Ishikawa (cell line): ENCODE data around the gene PLCL1.

Source experiments
- CEBPB ChIP-seq: IDR thresholded peaks from 2 replicates; pipeline ENCODE4 v1.6.1; 2012
- CREB1 ChIP-seq: IDR thresholded peaks from 2 replicates; pipeline ENCODE4 v1.6.1; 2012; ENCODE audit warnings: low read depth
- EGR1 ChIP-seq: IDR thresholded peaks from 2 replicates; pipeline ENCODE4 v1.6.1; 2012
- EP300 ChIP-seq: IDR thresholded peaks from 2 replicates; pipeline ENCODE4 v1.6.1; 2012; ENCODE audit warnings: borderline replicate concordance
- FOXM1 ChIP-seq: IDR thresholded peaks from 2 replicates; pipeline ENCODE4 v1.6.1; 2012; ENCODE audit warnings: low read depth, borderline replicate concordance
- NFIC ChIP-seq: IDR thresholded peaks from 2 replicates; pipeline ENCODE4 v1.6.1; 2012
- RAD21 ChIP-seq: IDR thresholded peaks from 2 replicates; pipeline ENCODE4 v1.6.1; 2012; ENCODE audit warnings: low read depth
- TAF1 ChIP-seq: IDR thresholded peaks from 2 replicates; pipeline ENCODE4 v1.6.1; 2012; ENCODE audit warnings: low read depth, mild to moderate bottlenecking
- TCF12 ChIP-seq: IDR thresholded peaks from 2 replicates; pipeline ENCODE4 v1.6.1; 2012; ENCODE audit warnings: low read depth
- TEAD4 ChIP-seq: IDR thresholded peaks from 2 replicates; pipeline ENCODE4 v1.6.1; 2012
- USF1 ChIP-seq: IDR thresholded peaks from 2 replicates; pipeline ENCODE4 v1.6.1; 2012
- YY1 ChIP-seq: IDR thresholded peaks from 2 replicates; pipeline ENCODE4 v1.6.1; 2012; ENCODE audit warnings: low read depth
- ZBTB7A ChIP-seq: IDR thresholded peaks from 2 replicates; pipeline ENCODE4 v1.6.1; 2012; ENCODE audit warnings: low read depth
- TF ChIP-seq, protein P1 (sequence below): IDR thresholded peaks from 2 replicates; pipeline ENCODE4 v1.6.1; 2012
- TF ChIP-seq, protein P2 (sequence below): IDR thresholded peaks from 2 replicates; pipeline ENCODE4 v1.6.1; 2012; ENCODE audit warnings: low read depth, mild to moderate bottlenecking

Gene PLCL1

GRCh38 chr2:197915548-197916265, 111.3 kb downstream of the PLCL1 start:
- no peak for TF ChIP-seq NFIC
- no peak for TF ChIP-seq USF1
- TF ChIP-seq YY1 = no peak
- TF ChIP-seq ZBTB7A = no peak
- TF ChIP-seq TEAD4 = no peak
- no peak for TF ChIP-seq CEBPB
- no peak for TF ChIP-seq EP300
- TF ChIP-seq CREB1 = no peak
- TF ChIP-seq, protein P1, sequence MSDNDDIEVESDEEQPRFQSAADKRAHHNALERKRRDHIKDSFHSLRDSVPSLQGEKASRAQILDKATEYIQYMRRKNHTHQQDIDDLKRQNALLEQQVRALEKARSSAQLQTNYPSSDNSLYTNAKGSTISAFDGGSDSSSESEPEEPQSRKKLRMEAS = no peak
- TF ChIP-seq, protein P2, sequence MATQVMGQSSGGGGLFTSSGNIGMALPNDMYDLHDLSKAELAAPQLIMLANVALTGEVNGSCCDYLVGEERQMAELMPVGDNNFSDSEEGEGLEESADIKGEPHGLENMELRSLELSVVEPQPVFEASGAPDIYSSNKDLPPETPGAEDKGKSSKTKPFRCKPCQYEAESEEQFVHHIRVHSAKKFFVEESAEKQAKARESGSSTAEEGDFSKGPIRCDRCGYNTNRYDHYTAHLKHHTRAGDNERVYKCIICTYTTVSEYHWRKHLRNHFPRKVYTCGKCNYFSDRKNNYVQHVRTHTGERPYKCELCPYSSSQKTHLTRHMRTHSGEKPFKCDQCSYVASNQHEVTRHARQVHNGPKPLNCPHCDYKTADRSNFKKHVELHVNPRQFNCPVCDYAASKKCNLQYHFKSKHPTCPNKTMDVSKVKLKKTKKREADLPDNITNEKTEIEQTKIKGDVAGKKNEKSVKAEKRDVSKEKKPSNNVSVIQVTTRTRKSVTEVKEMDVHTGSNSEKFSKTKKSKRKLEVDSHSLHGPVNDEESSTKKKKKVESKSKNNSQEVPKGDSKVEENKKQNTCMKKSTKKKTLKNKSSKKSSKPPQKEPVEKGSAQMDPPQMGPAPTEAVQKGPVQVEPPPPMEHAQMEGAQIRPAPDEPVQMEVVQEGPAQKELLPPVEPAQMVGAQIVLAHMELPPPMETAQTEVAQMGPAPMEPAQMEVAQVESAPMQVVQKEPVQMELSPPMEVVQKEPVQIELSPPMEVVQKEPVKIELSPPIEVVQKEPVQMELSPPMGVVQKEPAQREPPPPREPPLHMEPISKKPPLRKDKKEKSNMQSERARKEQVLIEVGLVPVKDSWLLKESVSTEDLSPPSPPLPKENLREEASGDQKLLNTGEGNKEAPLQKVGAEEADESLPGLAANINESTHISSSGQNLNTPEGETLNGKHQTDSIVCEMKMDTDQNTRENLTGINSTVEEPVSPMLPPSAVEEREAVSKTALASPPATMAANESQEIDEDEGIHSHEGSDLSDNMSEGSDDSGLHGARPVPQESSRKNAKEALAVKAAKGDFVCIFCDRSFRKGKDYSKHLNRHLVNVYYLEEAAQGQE = no peak
- TF ChIP-seq FOXM1 = no peak
- no peak for TF ChIP-seq EGR1
- no peak for TF ChIP-seq TCF12
- TF ChIP-seq RAD21 = no peak
- no peak for TF ChIP-seq TAF1

DNA sequence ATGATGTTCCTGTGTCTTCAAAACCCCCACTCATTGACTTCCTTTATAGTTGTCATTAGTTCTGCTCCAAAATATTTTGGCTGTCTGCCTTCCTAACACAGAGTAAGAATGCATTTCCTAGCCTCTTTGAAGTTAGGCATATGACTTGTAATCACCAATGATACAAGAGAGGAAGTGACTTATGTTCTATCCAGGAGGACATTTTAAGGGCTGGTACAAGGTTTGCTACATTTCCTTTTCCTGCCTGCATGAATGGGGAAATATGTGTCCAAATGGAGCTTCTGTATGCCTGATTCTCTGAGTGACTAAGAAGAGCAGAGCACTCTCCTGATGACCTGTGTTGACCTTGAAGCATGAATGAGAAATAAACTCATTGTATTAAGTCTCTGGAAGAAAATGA, 115.1 kb downstream of the PLCL1 start:
- TF ChIP-seq RAD21 (no peak), CEBPB (no peak), NFIC (no peak)
- TF ChIP-seq, protein P1 = no peak

DNA sequence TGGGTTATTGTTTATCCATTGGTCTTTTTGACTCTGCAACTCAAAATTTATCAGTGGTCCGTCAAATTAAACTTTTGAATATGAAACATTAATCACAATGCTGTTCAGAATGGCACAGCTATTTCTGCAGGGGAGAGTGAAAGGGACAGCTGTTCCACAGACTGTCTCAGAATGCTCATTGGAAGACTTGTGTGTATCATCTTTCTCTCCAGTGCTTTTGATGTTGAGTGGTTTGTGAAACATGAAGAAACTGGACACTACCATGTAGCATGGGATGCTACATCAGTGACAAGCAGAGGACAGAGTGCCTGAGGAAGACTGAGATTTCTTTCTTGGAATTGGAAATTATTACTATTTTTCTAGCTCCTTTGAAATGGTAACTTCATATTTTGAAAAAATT, 115.7 kb downstream of the PLCL1 start:
- no peak for TF ChIP-seq TAF1
- TF ChIP-seq ZBTB7A = no peak
- TF ChIP-seq CREB1 = no peak
- TF ChIP-seq EGR1 = no peak
- TF ChIP-seq RAD21 = no peak
- no peak for TF ChIP-seq NFIC
- TF ChIP-seq USF1 = no peak
- TF ChIP-seq, protein P2 = no peak
- TF ChIP-seq FOXM1 = no peak
- no peak for TF ChIP-seq EP300
- no peak for TF ChIP-seq TEAD4
- TF ChIP-seq, protein P1 = no peak
- no peak for TF ChIP-seq CEBPB
- no peak for TF ChIP-seq YY1
- TF ChIP-seq TCF12 = no peak

DNA sequence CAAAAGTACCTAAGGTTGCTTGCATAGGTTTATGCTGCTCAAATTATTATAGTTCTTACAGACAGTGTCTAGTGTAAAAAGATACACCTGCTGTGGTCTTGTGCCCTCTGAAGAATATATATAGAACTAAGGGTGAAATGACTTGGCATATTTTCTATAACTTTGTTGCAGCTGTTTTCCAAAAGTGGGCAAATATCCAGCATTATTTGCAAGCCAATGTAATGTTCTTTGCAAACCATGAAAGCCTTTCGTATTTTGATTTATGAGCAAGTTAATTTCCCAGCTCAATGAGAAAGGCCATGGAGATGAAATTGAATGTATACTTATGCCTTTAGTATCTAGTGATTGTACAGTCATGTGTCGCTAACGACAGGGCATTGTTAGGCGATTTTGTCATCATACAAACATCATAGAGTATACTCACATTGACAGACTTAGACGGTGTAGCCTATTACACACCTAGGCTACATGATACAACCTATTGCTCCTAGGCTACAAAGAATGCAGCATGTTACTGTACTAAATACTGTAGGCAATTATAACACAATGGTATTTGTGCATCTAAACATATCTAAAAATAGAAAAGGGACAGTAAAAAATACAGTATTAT, 116.3 kb downstream of the PLCL1 start:
- TF ChIP-seq YY1 (no peak), RAD21 (no peak), FOXM1 (no peak), CREB1 (no peak), TCF12 (no peak), CEBPB (no peak), ZBTB7A (no peak), NFIC (no peak)
- TF ChIP-seq, protein P1 = no peak

- TF ChIP-seq TAF1 = no peak
- TF ChIP-seq YY1 = no peak
- no peak for TF ChIP-seq CEBPB
- TF ChIP-seq RAD21 = no peak
- no peak for TF ChIP-seq TCF12
- no peak for TF ChIP-seq TEAD4
- no peak for TF ChIP-seq EGR1
- no peak for TF ChIP-seq USF1
- TF ChIP-seq EP300 = no peak
- no peak for TF ChIP-seq FOXM1
- TF ChIP-seq, protein P2 = no peak
- no peak for TF ChIP-seq ZBTB7A
- TF ChIP-seq, protein P1 = no peak
- no peak for TF ChIP-seq CREB1
- TF ChIP-seq NFIC = no peak
Measured at GRCh38 chr2:197924483-197924882, 120.1 kb downstream of the PLCL1 start.
